ENCODE results near the gene PTGFRN.

DNA sequence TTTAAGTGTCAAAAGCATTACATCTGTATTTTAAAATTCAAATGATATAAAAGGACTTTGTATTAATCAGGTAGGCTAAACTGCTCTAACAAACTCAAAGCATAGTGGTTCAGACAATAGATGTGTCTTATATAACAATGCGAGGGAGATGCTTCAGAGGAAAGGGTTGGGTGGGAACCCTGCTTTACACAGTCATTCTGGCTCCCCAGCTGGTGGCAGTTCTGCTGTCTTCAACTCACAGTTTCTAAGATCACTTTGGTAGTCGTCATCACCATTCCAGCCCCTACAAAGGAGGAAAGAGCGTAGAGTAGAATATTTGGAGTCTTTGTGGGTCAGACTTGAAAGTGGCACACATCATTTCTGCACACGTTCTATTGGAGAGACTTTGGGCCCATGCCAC, 4.2 kb downstream of the PTGFRN start:
- TF ChIP-seq, protein P1, sequence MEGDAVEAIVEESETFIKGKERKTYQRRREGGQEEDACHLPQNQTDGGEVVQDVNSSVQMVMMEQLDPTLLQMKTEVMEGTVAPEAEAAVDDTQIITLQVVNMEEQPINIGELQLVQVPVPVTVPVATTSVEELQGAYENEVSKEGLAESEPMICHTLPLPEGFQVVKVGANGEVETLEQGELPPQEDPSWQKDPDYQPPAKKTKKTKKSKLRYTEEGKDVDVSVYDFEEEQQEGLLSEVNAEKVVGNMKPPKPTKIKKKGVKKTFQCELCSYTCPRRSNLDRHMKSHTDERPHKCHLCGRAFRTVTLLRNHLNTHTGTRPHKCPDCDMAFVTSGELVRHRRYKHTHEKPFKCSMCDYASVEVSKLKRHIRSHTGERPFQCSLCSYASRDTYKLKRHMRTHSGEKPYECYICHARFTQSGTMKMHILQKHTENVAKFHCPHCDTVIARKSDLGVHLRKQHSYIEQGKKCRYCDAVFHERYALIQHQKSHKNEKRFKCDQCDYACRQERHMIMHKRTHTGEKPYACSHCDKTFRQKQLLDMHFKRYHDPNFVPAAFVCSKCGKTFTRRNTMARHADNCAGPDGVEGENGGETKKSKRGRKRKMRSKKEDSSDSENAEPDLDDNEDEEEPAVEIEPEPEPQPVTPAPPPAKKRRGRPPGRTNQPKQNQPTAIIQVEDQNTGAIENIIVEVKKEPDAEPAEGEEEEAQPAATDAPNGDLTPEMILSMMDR (IDR thresholded peaks at IDR 0.05): no peak
- TF ChIP-seq EZH2 (IDR thresholded peaks at IDR 0.05): no peak
